HG03066 (cell line): ENCODE results near the gene LBX1.

ENCODE experiments used
- ATAC-seq: cut with Tn5 transposase; IDR thresholded peaks from one replicate; pipeline ENCODE4 v1.9.1; 2021; ENCODE audit warnings: low read depth; ENCODE audit not compliant: unreplicated experiment

Gene LBX1

GRCh38 chr10:101244321-101245050 is 15.2 kb upstream of the LBX1 start:
- no peak for ATAC-seq

- ATAC-seq, result no peak
Measured at GRCh38 chr10:101241840-101242707, 12.8 kb upstream of the LBX1 start.

GRCh38 chr10:101238732-101239105 is 9.5 kb upstream of the LBX1 start:
- ATAC-seq, result no peak

GRCh38 chr10:101237982-101238731 is 8.9 kb upstream of the LBX1 start:
- no peak for ATAC-seq

- ATAC-seq, result no peak
Measured at GRCh38 chr10:101237081-101237981, 8.1 kb upstream of the LBX1 start.

- no peak for ATAC-seq
Measured at GRCh38 chr10:101236376-101237080, 7.3 kb upstream of the LBX1 start.

GRCh38 chr10:101235766-101236165 is 6.5 kb upstream of the LBX1 start:
- ATAC-seq, result no peak

- ATAC-seq, result no peak
Measured at GRCh38 chr10:101234333-101234732, 5.1 kb upstream of the LBX1 start.

- ATAC-seq, result no peak
Measured at GRCh38 chr10:101233863-101234262, 4.6 kb upstream of the LBX1 start.

GRCh38 chr10:101233443-101233842 is 4.2 kb upstream of the LBX1 start:
- ATAC-seq, result no peak

- ATAC-seq, result no peak
Measured at GRCh38 chr10:101231912-101232689, 2.8 kb upstream of the LBX1 start.

GRCh38 chr10:101231092-101231491 is 1.8 kb upstream of the LBX1 start:
- no peak for ATAC-seq

- no peak for ATAC-seq
Measured at GRCh38 chr10:101230183-101230917, 1.1 kb upstream of the LBX1 start.

GRCh38 chr10:101228966-101229265 is 347 bp downstream of the LBX1 start:
- no peak for ATAC-seq

- ATAC-seq, result no peak
Measured at GRCh38 chr10:101228153-101228965, 904 bp downstream of the LBX1 start.

- no peak for ATAC-seq
Measured at GRCh38 chr10:101227429-101228152, 1.7 kb downstream of the LBX1 start.
